HG03066 (cell line): ENCODE results near the gene PSMD3.

Experiments
- ATAC-seq: cut with Tn5 transposase; IDR thresholded peaks from one replicate; pipeline ENCODE4 v1.9.1; 2021; ENCODE audit warnings: low read depth; ENCODE audit not compliant: unreplicated experiment

Gene PSMD3

GRCh38 chr17:40019140-40019991 lies 38.8 kb downstream of the PSMD3 start:
- no peak for ATAC-seq

GRCh38 chr17:40020146-40020545 lies 39.5 kb downstream of the PSMD3 start:
- ATAC-seq, result no peak

GRCh38 chr17:40021451-40021971 lies 40.9 kb downstream of the PSMD3 start:
- ATAC-seq, result no peak

GRCh38 chr17:40022497-40022896 lies 41.9 kb downstream of the PSMD3 start:
- ATAC-seq, result no peak

DNA sequence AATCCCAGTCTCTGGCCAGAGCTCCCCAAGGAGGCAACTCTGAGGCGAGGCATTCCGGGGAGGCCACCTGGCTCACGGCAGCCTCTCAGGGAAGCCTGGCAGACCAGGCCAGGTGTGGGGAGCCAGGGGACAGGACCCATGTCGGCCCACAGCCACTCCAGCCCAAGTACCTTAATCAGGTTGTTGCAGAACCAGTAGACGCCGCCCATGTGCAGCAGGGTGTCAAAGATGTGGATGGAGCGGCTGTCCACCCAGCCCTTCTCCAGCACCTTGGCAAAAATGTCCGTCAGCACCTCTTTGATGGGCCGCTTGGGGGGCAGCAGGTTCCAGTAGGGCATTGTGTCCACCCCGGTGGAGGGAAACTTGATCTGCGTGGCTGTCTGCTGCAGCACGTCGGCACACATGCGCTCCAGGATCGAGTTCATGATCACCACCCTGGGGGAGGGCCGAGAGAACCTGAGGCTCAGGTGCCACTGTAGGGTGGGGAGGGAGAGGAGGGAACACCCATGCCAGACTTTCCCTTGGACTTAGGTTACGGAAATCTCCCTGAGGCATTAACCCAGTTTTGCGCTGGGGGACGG lies 42.4 kb downstream of the PSMD3 start:
- ATAC-seq, result no peak

- ATAC-seq, result no peak
These were observed 43.1 kb downstream of the PSMD3 start for GRCh38 chr17:40023590-40024292.

DNA sequence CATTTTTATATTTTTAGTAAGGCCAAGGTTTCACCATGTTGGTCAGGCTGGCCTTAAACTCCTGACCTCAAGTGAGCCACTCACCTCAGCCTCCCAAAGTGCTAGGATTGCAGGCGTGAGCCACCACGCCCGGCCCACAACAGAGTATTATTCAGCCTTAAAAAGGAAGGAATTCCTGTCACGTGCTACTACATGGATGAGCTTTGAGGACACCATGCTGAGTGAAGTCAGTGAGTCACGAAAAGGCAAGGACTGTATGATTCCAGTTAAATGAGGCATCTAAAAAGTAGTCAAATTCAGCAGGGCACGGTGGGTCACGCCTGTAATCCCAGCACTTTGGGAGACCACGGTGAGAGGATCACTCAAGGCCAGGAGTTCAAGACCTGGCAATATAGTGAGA lies 44.3 kb downstream of the PSMD3 start:
- no peak for ATAC-seq

GRCh38 chr17:40025559-40025958 lies 45.0 kb downstream of the PSMD3 start:
- ATAC-seq, result no peak

DNA sequence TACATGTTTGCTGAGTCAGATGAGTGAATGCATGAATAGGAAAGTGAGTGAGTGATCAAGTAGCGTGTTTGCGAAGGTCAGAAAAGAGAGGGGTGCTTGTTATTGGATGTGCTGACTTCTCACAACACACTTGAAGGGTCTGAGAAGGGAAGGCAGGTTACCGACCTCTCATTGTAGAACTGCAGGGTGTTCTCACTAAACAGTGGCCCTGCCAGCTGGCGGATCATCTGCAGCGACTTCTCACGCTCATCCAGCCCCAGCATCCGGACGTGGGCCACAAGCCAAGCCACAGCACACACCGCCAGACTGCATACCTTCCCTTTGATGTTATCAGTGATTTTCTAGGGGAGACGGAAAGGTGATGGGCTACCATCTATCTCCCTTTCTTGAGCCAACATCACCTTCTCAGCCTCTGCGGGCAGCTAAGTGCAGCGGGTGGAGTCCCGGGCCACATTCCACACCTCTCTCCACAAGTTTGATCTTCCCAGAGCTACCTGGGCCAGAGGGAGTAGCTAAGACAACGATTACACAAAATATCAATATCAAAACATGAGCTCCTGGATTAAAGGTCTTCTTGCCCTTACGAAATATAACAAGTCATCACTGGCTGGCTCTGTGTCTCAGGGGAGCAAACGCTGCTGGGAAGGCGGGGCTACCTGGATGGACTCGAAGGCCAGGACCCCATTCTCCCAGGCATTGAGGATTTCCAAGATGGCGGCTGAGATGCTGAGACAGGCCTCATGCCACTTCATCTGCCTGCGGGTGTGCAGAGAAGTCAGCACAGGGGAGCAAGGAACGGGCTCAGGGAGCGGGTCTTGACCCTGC lies 45.6 kb downstream of the PSMD3 start:
- no peak for ATAC-seq

- ATAC-seq, result no peak
These were observed 46.4 kb downstream of the PSMD3 start for GRCh38 chr17:40026816-40027613.

DNA sequence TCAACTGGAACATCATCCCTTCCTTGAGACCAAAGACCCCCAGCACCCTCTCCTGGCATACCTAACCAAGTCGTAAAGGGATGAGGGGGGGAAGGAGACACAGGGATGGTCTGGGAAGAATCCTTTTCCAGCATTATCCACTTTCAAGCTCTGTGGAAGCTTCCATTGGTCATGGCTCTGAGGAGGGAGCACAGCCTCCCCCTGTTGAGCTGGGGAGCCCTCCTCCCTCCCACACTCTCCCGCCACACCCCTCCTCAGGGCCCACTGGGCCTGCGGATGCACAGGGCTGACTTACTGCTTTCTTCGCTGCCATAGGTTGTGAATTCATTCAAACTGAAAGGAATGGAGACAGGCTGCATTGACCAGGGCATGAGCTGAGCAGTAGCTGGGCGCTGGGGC lies 47.0 kb downstream of the PSMD3 start:
- no peak for ATAC-seq

DNA sequence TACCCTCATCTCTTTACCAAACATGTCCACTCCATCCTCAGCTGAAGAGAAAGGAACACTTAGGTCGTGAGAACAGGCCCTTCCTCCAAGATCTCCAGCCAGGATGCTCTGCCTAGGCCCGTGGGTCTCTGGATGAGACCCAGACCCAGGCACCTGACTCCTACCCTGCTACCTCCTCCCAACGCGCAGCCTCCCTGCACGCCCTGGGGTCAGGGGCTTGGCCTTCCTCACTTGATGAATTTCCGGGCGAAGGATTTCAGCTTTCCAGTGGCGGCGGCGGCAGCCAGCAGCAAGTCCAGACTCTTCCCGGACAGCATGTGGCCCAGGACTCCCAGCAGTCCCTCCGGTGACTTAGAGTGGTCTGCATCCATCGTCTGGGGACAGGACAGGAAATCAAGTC lies 48.0 kb downstream of the PSMD3 start:
- ATAC-seq, result no peak

- no peak for ATAC-seq
These were observed 51.1 kb downstream of the PSMD3 start for GRCh38 chr17:40031706-40032105.

GRCh38 chr17:40032322-40033320 lies 52.0 kb downstream of the PSMD3 start:
- no peak for ATAC-seq

DNA sequence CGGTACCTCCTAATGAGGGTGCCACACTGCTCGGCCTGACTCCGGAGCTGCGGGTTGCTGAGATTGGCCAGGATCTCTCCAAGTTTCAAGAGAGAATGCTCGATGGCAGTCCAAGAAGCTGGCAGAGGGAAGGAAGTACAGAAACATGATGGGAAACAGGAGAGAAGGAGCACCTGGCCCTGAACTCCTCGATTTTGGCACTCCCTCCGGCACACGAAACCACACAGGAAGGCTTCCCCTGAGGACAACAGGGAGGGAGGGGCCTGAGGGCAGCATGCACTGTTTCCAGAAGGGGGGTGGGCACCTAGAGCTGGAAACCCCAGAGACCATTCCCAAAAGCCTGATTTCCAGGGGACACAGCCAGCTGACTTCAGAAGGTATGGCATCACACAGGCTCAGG lies 52.7 kb downstream of the PSMD3 start:
- ATAC-seq, result no peak

DNA sequence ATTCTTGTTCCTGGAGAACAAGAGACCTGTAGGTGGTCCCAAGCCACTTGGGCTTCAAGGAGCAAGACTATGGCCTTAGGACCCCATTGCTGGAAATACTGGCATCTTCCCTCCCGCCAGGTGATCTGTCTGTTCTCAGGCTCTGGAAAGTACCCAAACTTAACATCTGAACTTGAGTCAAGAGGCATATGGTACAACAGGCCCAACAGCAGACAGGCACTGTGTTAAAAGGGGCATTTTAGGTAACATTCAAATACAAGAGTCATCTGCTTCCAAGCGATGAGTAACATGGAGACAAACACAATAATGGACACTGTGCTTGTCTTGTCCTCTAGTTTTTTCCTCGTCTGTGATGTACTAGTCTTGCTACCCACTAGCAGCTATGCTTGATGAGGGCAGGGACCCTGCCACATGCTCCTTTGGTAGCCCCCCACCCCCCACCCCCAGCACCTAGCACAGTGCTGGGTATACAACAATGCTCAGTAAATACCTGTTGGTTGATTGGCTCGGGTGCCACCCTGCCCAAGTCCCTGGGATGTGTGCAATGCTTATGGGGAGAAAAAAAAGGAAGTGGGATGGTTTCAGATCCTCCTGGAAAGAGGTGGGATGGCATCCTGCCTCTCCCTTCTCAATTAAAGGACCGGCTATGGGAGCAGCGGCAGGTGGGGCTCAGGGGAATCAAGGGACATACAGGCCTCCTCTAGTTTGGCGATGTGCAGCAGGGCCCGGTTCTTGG lies 54.0 kb downstream of the PSMD3 start:
- no peak for ATAC-seq

- ATAC-seq, result no peak
These were observed 54.6 kb downstream of the PSMD3 start for GRCh38 chr17:40035162-40035559.
